SU-DHL-6 (cell line): ENCODE results near the gene PDZD4.
"Not testable (repeated sequence)": the region's sequence is repeated elsewhere in the genome, so short reads cannot be mapped to it uniquely, and the experiment has no call there.

Experiments
- EZH2phosphoT487 ChIP-seq: fragments of 200-600 bp; sonication (generic), shearing (Covaris generic); conservative IDR thresholded peaks from 2 replicates; pipeline ENCODE4 v1.6.1; 2018; ENCODE audit warnings: mild to moderate bottlenecking, antibody characterized with exemption, low read length, moderate library complexity, mixed read lengths
- TF ChIP-seq, protein P1 (sequence below): fragments of 200-600 bp; sonication (generic); IDR thresholded peaks from one replicate; pipeline ENCODE4 v1.5.1; 2017; ENCODE audit warnings: antibody characterized with exemption, mild to moderate bottlenecking, low read length, moderate library complexity; ENCODE audit not compliant: insufficient read depth, poor library complexity, severe bottlenecking

- TF ChIP-seq, protein P1, sequence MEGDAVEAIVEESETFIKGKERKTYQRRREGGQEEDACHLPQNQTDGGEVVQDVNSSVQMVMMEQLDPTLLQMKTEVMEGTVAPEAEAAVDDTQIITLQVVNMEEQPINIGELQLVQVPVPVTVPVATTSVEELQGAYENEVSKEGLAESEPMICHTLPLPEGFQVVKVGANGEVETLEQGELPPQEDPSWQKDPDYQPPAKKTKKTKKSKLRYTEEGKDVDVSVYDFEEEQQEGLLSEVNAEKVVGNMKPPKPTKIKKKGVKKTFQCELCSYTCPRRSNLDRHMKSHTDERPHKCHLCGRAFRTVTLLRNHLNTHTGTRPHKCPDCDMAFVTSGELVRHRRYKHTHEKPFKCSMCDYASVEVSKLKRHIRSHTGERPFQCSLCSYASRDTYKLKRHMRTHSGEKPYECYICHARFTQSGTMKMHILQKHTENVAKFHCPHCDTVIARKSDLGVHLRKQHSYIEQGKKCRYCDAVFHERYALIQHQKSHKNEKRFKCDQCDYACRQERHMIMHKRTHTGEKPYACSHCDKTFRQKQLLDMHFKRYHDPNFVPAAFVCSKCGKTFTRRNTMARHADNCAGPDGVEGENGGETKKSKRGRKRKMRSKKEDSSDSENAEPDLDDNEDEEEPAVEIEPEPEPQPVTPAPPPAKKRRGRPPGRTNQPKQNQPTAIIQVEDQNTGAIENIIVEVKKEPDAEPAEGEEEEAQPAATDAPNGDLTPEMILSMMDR: not testable (repeated sequence)
- not testable (repeated sequence) for TF ChIP-seq EZH2phosphoT487
These were observed 12.3 kb downstream of the PDZD4 start for GRCh38 chrX:153818064-153818463.
